Measurements from ENCODE around the gene IQSEC1. TPM values are rescaled to one million over a fixed set of nuclear protein-coding genes. Genes with fewer than 3 reads are reported as not detected.

The IQSEC1 gene
- total RNA-seq, 4 donors from 2014 or later: 33.6 to 72.0 (median 55.9) TPM

- DNase-seq (ENCODE audit: low spot score): no peak
- TF ChIP-seq, protein P1, sequence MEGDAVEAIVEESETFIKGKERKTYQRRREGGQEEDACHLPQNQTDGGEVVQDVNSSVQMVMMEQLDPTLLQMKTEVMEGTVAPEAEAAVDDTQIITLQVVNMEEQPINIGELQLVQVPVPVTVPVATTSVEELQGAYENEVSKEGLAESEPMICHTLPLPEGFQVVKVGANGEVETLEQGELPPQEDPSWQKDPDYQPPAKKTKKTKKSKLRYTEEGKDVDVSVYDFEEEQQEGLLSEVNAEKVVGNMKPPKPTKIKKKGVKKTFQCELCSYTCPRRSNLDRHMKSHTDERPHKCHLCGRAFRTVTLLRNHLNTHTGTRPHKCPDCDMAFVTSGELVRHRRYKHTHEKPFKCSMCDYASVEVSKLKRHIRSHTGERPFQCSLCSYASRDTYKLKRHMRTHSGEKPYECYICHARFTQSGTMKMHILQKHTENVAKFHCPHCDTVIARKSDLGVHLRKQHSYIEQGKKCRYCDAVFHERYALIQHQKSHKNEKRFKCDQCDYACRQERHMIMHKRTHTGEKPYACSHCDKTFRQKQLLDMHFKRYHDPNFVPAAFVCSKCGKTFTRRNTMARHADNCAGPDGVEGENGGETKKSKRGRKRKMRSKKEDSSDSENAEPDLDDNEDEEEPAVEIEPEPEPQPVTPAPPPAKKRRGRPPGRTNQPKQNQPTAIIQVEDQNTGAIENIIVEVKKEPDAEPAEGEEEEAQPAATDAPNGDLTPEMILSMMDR (IDR thresholded peaks at IDR 0.05): no peak
Observed at GRCh38 chr3:12895391-12896062, 177.7 kb downstream of the IQSEC1 start.

GRCh38 chr3:12894629-12895028 lies 178.6 kb downstream of the IQSEC1 start:
- ATAC-seq (ENCODE audit: low FRiP score) (no peak), DNase-seq (ENCODE audit: low spot score) (no peak)
- TF ChIP-seq, protein P1 (IDR thresholded peaks at IDR 0.05): no peak

More at GRCh38 chr3:12895391-12896062, 177.7 kb downstream of the IQSEC1 start:
- no peak for ATAC-seq (ENCODE audit: low FRiP score)

DNA sequence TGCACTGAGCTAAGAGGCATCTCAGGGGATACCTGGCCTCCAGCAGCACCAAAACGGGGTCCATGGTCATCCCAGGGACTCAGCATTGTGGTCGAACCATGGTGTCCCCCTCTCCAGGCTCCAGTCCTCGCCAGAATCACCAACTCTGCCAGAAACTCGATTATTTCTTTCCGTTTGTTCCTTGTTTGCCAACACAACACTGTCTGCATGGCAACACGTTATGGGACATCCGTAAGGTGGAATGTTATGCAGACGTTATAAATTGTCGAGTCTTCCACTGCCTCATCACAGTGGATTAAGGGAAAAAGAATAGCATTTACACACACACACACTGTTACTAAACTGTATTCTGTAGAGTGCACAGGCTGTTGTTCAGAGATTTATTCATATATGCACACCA lies 179.4 kb downstream of the IQSEC1 start:
- no peak for ATAC-seq (ENCODE audit: low FRiP score)
- no peak for DNase-seq (ENCODE audit: low spot score)
- TF ChIP-seq, protein P1 (IDR thresholded peaks at IDR 0.05): no peak

DNA sequence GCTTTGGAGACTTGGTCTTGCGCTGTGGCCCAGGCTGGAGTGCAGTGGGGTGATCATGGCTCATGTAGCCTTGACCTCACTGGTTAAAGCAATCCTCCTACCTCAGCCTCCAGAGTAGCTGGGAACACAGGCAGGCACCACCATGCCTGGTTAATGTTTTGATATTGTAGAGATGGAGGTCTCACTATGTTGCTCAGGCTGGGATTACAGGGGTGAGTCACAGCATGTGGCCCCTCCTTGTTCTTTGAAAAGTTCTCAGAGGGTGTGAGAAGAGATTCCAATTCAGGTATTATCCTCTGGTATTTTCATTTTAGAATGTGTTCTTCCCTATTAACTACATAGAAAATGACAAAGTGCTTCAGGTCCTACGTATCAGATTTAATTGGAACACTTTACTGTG lies 180.0 kb downstream of the IQSEC1 start:
- ATAC-seq (ENCODE audit: low FRiP score) (no peak), DNase-seq (ENCODE audit: low spot score) (no peak)
- TF ChIP-seq, protein P1 (IDR thresholded peaks at IDR 0.05): no peak

DNA sequence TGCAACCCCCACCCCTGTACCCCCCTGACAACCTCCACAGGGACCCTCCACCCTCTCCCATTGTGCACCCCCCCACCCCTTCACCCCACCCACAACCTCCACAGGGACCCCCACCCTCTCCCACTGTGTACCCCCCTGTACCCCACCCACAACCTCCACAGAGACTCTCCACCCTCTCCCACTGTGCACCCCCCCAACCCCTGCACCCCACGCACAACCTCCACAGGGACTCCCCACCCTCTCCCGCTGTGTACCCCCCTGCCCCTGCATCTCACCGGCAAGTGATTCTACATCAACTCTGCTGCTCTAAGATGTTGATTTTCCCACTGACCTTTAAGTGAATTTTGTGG lies 180.4 kb downstream of the IQSEC1 start:
- no peak for ATAC-seq (ENCODE audit: low FRiP score)
- TF ChIP-seq, protein P1 (IDR thresholded peaks at IDR 0.05): no peak

GRCh38 chr3:12891985-12892839 lies 181.0 kb downstream of the IQSEC1 start:
- no peak for DNase-seq (ENCODE audit: low spot score)

More for the DNA sequence above, 180.4 kb downstream of the IQSEC1 start:
- DNase-seq (ENCODE audit: low spot score): no peak

More at GRCh38 chr3:12891985-12892839, 181.0 kb downstream of the IQSEC1 start:
- peak; percentile 69 for ATAC-seq (ENCODE audit: low FRiP score)
- TF ChIP-seq, protein P1 (IDR thresholded peaks at IDR 0.05): peak in 2 of 3 donors; percentile 20 to 44

All from omental fat pad (tissue), 4 donors.